Neural cell (in vitro differentiated cells): ENCODE data around the gene DEK.

Source experiments
- EZH2 ChIP-seq: fragments of 200-600, 300-800 bp; shearing (Covaris generic), sonication (generic); IDR thresholded peaks from 2 replicates; pipeline ENCODE4 v1.6.1; 2014; ENCODE audit warnings: antibody characterized with exemption, low read length, borderline replicate concordance, mild to moderate bottlenecking; ENCODE audit not compliant: insufficient read depth, poor library complexity, severe bottlenecking
- TF ChIP-seq, protein P1 (sequence below): fragments of 450-650 bp; IDR thresholded peaks from 2 replicates; pipeline ENCODE4 v1.5.1; 2014; ENCODE audit warnings: antibody characterized with exemption, mild to moderate bottlenecking, moderate library complexity; ENCODE audit not compliant: poor library complexity, severe bottlenecking

DNA sequence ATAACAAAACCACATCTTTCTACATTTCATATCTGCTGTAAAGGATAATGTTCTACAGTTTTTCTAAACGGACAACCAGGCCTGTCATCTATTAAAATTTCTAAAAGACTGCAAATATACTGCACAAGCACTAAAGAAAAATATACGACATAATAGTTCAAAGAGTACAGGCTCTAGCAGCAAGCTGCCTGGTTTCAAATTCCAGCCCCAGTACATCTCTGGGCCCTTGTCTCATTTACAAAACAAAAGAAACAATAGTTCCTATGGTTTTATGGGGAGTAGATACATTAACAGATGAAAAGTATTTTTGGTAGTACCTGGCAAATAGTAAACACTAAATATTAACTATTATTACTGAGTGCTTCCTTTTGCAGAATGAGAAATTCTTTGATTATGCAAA is 24.1 kb downstream of the DEK start:
- TF ChIP-seq, protein P1, sequence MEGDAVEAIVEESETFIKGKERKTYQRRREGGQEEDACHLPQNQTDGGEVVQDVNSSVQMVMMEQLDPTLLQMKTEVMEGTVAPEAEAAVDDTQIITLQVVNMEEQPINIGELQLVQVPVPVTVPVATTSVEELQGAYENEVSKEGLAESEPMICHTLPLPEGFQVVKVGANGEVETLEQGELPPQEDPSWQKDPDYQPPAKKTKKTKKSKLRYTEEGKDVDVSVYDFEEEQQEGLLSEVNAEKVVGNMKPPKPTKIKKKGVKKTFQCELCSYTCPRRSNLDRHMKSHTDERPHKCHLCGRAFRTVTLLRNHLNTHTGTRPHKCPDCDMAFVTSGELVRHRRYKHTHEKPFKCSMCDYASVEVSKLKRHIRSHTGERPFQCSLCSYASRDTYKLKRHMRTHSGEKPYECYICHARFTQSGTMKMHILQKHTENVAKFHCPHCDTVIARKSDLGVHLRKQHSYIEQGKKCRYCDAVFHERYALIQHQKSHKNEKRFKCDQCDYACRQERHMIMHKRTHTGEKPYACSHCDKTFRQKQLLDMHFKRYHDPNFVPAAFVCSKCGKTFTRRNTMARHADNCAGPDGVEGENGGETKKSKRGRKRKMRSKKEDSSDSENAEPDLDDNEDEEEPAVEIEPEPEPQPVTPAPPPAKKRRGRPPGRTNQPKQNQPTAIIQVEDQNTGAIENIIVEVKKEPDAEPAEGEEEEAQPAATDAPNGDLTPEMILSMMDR = no peak
- no peak for TF ChIP-seq EZH2
